Neural progenitor cell (in vitro differentiated cells): Measurements from ENCODE around the gene ZNF512B. TPM values are rescaled to one million over a fixed set of nuclear protein-coding genes. Genes with fewer than 3 reads are reported as not detected.

Experiments
- DNase-seq: peaks from one replicate; pipeline ENCODE4 v3.0.0-alpha.2; 2016; ENCODE audit warnings: low spot score
- H2AFZ ChIP-seq: fragments of 200-600 bp; sonication (generic); replicated peaks from 2 replicates; pipeline ENCODE4 v1.6.1; 2016; ENCODE audit warnings: antibody characterized with exemption
- H3F3A ChIP-seq: fragments of 200-600 bp; sonication (generic); 2 replicates; pipeline ENCODE4 v1.6.1; 2016; ENCODE audit warnings: antibody characterized with exemption, low read depth
- H3K27ac ChIP-seq: fragments of 200-600 bp; sonication (generic); 2 replicates; pipeline ENCODE4 v1.5.1; 2016; ENCODE audit warnings: mild to moderate bottlenecking
- H3K27me3 ChIP-seq: fragments of 200-600 bp; sonication (generic); 2 replicates; pipeline ENCODE4 v1.6.1; 2016; ENCODE audit warnings: mild to moderate bottlenecking, moderate library complexity
- H3K36me3 ChIP-seq: fragments of 200-600 bp; sonication (generic); 2 replicates; pipeline ENCODE4 v1.5.1; 2016
- H3K4me1 ChIP-seq: fragments of 200-600 bp; sonication (generic); 2 replicates; pipeline ENCODE4 v1.6.1; 2016; ENCODE audit warnings: mixed run types
- H3K4me2 ChIP-seq: fragments of 200-600 bp; sonication (generic); 2 replicates; pipeline ENCODE4 v1.6.1; 2016
- H3K4me3 ChIP-seq: fragments of 200-600 bp; sonication (generic); 2 replicates; pipeline ENCODE4 v1.5.1; 2016
- H3K79me2 ChIP-seq: fragments of 200-600 bp; sonication (generic); 2 replicates; pipeline ENCODE4 v1.6.1; 2016; ENCODE audit warnings: low read depth
- H3K9ac ChIP-seq: fragments of 200-600 bp; sonication (generic); 2 replicates; pipeline ENCODE4 v1.6.1; 2016
- H3K9me3 ChIP-seq: fragments of 200-600 bp; sonication (generic); 2 replicates; pipeline ENCODE4 v1.5.1; 2016; ENCODE audit warnings: low read depth
- H4K20me1 ChIP-seq: fragments of 200-600 bp; sonication (generic); 2 replicates; pipeline ENCODE4 v1.6.1; 2016; ENCODE audit warnings: low read depth
- H3K27ac Mint-ChIP-seq: 3 replicates; pipeline ENCODE4 v1.8.0; 2021; ENCODE audit warnings: mixed read lengths
- H3K27me3 Mint-ChIP-seq: 2 replicates; pipeline ENCODE4 v1.8.0; 2022; ENCODE audit warnings: low read depth, mild to moderate bottlenecking, inconsistent platforms, moderate library complexity, mixed read lengths; ENCODE audit not compliant: insufficient read depth
- H3K36me3 Mint-ChIP-seq: 3 replicates; pipeline ENCODE4 v1.8.0; 2021; ENCODE audit warnings: mixed read lengths
- H3K4me1 Mint-ChIP-seq: 3 replicates; pipeline ENCODE4 v1.8.0; 2021; ENCODE audit warnings: mixed read lengths
- H3K4me3 Mint-ChIP-seq: 3 replicates; pipeline ENCODE4 v1.8.0; 2021; ENCODE audit warnings: mild to moderate bottlenecking, moderate library complexity, mixed read lengths
- H3K9me3 Mint-ChIP-seq: 3 replicates; pipeline ENCODE4 v1.8.0; 2020; ENCODE audit warnings: mixed read lengths
- EZH2 ChIP-seq: fragments of 200-600 bp; sonication (generic); IDR thresholded peaks from 2 replicates; pipeline ENCODE4 v1.6.1; 2017; ENCODE audit warnings: antibody characterized with exemption, mild to moderate bottlenecking, moderate library complexity
- EZH2phosphoT487 ChIP-seq: fragments of 200-600 bp; sonication (generic); IDR thresholded peaks from 2 replicates; pipeline ENCODE4 v1.6.1; 2017; ENCODE audit warnings: antibody characterized with exemption
- total RNA-seq: library from RNA; depleted of rRNA; stranded (reverse); fragments of >200 nt; gene quantifications from 2 replicates; pipeline ENCODE4 v1.2.3, GENCODE V29; 2015; ENCODE audit warnings: low replicate concordance
- TF ChIP-seq, protein P1 (sequence below): fragments of 200-600 bp; sonication (generic); IDR thresholded peaks from 2 replicates; pipeline ENCODE4 v1.5.1; 2017; ENCODE audit warnings: antibody characterized with exemption, mild to moderate bottlenecking

Gene ZNF512B
- total RNA-seq, 1 donor from 2014 or later = 2.9 TPM

DNA sequence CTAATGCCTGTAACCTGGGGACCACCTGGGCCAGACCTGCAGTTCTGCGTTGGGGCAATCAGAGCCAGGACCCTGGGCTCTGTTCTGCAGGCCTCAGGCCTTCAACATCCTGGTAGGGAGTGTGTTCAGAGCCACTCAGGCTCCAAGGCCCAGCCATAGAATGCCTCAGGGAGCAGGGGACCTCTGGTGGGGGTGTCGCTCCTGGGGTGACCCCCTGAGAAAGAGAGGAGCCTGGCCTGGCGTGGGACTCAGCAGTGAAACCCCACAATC is 26.0 kb downstream of the ZNF512B start:
- no peak overlapping the region for H3K27ac ChIP-seq
- no peak overlapping the region for H3K4me3 ChIP-seq
- no peaks in the 10 kb centered on the region for H3K36me3 Mint-ChIP-seq
- peaks cover under 1% of the 10 kb centered on the region for H3K4me1 ChIP-seq
- no peaks in the 10 kb centered on the region for H3K36me3 ChIP-seq
- no peak overlapping the region for H3K27ac Mint-ChIP-seq
- H3K79me2 ChIP-seq = peaks cover 15% of the 10 kb centered on the region
- no peaks in the 10 kb centered on the region for H3K9me3 ChIP-seq
- H3K27me3 ChIP-seq = no peaks in the 10 kb centered on the region
- H3K4me2 ChIP-seq = no peak overlapping the region
- H3K4me1 Mint-ChIP-seq = peaks cover 8% of the 10 kb centered on the region
- no peak for DNase-seq
- peaks cover 16% of the 10 kb centered on the region for H3F3A ChIP-seq
- H3K9me3 Mint-ChIP-seq = no peaks in the 10 kb centered on the region
- H3K27me3 Mint-ChIP-seq = peaks cover 10% of the 10 kb centered on the region
- TF ChIP-seq EZH2 (no peak), EZH2phosphoT487 (no peak)
- TF ChIP-seq, protein P1, sequence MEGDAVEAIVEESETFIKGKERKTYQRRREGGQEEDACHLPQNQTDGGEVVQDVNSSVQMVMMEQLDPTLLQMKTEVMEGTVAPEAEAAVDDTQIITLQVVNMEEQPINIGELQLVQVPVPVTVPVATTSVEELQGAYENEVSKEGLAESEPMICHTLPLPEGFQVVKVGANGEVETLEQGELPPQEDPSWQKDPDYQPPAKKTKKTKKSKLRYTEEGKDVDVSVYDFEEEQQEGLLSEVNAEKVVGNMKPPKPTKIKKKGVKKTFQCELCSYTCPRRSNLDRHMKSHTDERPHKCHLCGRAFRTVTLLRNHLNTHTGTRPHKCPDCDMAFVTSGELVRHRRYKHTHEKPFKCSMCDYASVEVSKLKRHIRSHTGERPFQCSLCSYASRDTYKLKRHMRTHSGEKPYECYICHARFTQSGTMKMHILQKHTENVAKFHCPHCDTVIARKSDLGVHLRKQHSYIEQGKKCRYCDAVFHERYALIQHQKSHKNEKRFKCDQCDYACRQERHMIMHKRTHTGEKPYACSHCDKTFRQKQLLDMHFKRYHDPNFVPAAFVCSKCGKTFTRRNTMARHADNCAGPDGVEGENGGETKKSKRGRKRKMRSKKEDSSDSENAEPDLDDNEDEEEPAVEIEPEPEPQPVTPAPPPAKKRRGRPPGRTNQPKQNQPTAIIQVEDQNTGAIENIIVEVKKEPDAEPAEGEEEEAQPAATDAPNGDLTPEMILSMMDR = no peak
- peaks cover 62% of the 10 kb centered on the region for H4K20me1 ChIP-seq
- H3K4me3 Mint-ChIP-seq = no peak overlapping the region
- H3K9ac ChIP-seq = no peak overlapping the region
- no peak overlapping the region for H2AFZ ChIP-seq

DNA sequence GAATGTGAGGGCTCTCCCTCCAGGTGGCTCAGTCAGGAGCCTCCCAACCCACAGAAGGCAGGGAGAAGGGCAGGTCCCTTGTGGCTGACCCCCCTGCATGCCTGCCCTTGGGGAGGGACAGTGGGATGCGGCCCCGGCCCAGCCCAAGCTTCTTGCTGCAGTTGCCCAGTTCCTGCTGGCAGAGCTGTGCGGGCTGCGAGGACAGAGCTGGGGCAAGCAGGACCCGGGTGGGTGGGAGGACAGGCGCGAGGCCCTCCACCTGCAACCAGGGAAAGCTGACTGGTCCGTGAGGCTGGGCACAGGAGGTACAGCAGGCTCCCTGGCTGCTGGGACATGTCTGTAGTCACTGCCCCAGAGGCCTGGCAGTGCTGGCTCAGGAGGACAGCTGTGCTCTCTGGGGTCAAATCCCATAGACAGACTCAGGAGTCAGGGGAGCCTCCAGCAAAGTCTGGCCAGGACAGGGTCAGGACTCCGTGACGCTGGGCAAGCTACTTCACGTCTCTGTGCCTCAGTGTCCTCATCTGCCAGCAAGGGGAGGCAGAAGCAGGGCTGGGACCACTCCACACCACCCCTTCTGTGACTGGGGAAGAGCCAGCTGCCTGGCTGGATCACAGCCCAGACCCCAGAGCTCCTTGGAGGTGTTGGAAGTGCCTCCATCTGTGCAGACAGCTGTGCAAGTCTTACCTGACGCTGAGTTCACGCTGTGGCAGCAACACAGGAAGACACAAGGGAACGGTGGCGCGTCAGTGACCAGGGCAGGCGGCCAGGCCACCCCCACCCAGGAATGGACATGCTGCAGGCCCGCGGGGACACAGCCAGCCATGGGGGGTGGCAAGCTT is 26.5 kb downstream of the ZNF512B start:
- Histone ChIP-seq H4K20me1 (peaks cover 59% of the 10 kb centered on the region), H3K79me2 (peaks cover 15% of the 10 kb centered on the region), H3F3A (peaks cover 14% of the 10 kb centered on the region), H3K36me3 (no peaks in the 10 kb centered on the region), H3K4me1 (no peaks in the 10 kb centered on the region), H2AFZ (no peak overlapping the region), H3K27ac (peak overlapping the region; percentile 56), H3K4me2 (no peak overlapping the region), H3K4me3 (no peak overlapping the region), H3K9ac (no peak overlapping the region), H3K27me3 (no peaks in the 10 kb centered on the region), H3K9me3 (no peaks in the 10 kb centered on the region)
- TF ChIP-seq EZH2phosphoT487 = no peak
- TF ChIP-seq, protein P1 = no peak
- no peak for TF ChIP-seq EZH2
- Mint-ChIP-seq H3K27ac (no peak overlapping the region), H3K36me3 (no peaks in the 10 kb centered on the region), H3K27me3 (peaks cover 7% of the 10 kb centered on the region), H3K4me3 (no peak overlapping the region), H3K4me1 (peaks cover 3% of the 10 kb centered on the region), H3K9me3 (no peaks in the 10 kb centered on the region)
- DNase-seq = no peak

DNA sequence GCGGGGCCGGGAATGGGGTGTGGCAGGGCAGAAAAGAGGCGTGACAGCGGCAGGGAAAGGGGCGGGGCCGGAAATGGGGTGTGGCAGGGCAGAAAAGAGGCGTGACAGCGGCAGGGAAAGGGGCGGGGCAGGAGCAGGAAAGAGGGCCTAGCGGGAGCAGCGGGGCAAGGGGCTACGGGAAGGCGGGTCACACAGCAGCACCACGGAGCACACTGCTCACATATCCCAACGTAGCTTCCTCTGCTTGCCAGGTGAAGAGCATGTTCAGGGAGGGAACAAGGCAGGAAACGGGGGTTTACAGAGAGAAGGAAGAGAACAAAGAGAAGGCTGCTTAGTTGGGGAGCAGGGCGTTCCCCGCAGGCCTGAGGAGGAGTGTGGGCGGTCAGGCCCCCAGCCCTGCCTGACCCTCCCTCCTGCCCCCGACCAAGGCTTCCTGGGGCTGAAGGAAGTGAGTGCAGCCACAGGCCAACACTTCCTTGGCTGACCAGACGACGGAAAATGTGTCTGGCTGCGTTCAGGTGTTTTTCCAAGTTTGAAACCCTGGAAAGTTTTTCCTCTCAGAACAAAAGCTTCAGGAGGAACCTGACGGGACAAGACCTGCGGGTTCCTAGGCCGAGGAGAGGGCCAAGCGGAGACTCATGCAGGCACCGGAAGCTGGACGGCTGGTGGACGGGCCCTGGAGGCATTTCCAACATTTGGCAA is 27.3 kb downstream of the ZNF512B start:
- no peaks in the 10 kb centered on the region for H3K9me3 ChIP-seq
- peak overlapping the region; percentile 56 for H3K27ac ChIP-seq

More for the DNA sequence above, 27.3 kb downstream of the ZNF512B start:
- Histone ChIP-seq H3K4me3 (no peak overlapping the region), H3K4me2 (no peak overlapping the region), H3K36me3 (no peaks in the 10 kb centered on the region), H2AFZ (no peak overlapping the region), H3F3A (peaks cover 18% of the 10 kb centered on the region), H3K79me2 (peaks cover 7% of the 10 kb centered on the region), H4K20me1 (peaks cover 51% of the 10 kb centered on the region), H3K9ac (no peak overlapping the region), H3K27me3 (no peaks in the 10 kb centered on the region), H3K4me1 (no peaks in the 10 kb centered on the region)
- TF ChIP-seq, protein P1 = no peak
- no peak for TF ChIP-seq EZH2phosphoT487
- no peak for TF ChIP-seq EZH2
- H3K27ac Mint-ChIP-seq = no peak overlapping the region
- no peak overlapping the region for H3K4me3 Mint-ChIP-seq
- H3K9me3 Mint-ChIP-seq = no peaks in the 10 kb centered on the region
- H3K36me3 Mint-ChIP-seq = peaks cover 6% of the 10 kb centered on the region
- peaks cover 3% of the 10 kb centered on the region for H3K4me1 Mint-ChIP-seq
- peaks cover 9% of the 10 kb centered on the region for H3K27me3 Mint-ChIP-seq
- peak; percentile 80 for DNase-seq
